ENCODE results near the gene HTR4.
"Not testable (repeated sequence)": the region's sequence is repeated elsewhere in the genome, so short reads cannot be mapped to it uniquely, and the experiment has no call there.

The HTR4 gene

DNA sequence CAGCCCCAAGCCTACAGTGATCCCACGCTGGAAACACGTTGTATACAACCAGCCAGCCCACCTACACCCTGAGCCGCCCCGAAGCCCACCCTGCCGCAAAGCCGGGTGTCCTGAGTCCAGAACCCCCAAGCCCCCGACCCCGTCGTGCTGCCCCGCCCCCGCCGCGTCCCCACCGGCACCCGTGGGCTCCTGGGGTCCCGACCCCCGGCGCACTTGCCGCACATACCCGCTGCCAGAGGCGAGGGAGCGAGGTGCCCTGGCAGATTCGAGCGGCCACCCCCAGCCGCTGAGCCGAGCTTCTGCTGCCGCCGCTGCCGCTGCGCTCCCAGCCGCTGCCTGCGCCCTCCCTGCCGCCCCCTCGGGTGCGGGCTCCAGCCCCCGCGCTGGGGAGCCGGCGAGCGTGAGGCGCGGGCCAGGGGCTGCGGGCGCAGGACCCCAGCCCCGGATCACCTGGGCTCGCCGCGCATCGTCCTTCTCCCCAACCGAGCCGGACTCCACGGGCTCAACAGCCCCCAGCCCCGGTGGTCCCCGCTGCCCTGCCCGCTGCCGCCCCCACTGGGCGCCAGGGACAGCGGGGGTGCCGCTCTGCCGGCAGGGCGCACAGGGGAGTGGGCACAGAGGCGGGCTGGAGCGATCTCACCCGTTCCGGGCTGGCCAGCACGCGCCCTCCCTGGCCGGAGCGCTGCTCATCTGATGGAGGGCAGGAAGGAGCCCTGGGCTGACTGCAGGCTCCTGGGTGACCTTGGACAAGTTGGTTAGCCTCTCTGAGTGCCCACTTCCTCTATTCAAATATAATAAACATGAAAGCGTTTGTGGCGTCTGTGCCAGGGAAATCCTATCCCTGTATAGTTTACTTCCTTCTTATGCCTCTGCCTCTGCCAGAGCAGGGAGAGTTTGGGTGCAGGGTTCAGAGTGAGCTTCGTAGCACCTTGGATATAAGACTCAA lies at the start of gene HTR4:
Gene HTR4 (minus strand): TSS at position 692 of the 946 bp plus-strand sequence. CDS start 17,513 bp downstream, outside the sequence.
- DNase-seq = no peak

DNA sequence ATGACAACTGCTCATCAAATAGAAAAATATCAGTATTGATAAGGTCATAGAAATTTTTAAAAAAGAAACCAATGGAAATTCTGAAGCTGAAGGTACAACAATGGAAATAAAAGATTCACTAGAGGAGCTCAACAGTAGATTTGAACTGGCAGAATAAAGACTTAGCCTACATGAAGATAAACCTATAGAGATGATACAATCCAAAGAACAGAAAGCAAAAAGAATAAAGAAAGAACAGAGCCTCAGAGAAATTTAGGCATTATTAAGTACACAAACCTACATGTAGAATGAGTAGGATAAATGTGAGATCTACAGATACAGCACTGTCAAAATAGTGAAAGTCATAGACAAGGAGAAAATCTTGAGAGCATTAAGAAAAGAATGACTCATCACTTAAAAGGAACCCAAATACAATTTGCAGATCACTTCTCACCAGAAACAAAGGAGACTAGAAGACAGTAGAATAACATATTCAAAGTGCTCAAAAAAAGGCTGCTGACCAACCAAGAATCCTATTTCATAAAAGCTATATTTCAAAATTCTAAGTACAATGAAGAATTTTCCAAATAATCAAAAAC lies 47.8 kb upstream of the HTR4 start:
- no peak for DNase-seq

GRCh38 chr5:148699028-148699427 lies 44.7 kb upstream of the HTR4 start:
- no peak for DNase-seq

- DNase-seq = no peak
Observed at GRCh38 chr5:148697809-148698196, 43.5 kb upstream of the HTR4 start.

DNA sequence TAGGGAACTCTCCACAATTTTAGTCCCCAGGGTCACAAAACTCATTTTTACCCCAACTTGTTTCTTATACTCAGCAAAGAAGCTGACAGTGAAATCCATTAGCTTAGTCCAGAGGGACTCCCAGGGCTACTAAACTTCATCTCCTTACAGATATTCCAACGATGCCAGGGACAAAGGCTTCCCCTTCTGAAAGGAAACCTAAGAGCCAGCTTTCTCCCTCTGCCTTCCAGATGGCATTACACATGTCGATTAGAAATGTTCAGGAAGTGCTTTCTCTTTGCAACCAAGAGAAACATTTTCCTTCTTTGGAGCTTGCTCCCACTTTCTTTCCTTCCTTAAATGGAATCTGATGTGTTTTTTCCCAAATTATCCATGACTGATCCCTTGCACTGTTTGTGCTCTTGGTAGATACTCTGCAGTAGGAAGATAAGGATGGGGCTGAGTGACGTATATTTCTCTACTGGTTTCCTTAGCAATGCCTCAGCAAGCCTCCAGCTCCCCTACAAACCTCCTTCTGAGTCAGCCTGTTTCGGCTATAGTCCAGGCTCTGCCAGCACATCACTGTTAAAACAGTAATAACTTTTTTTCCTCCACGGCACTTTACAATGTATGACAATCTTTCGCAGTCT lies 43.0 kb upstream of the HTR4 start:
- DNase-seq = peak; percentile 3 to 4

DNA sequence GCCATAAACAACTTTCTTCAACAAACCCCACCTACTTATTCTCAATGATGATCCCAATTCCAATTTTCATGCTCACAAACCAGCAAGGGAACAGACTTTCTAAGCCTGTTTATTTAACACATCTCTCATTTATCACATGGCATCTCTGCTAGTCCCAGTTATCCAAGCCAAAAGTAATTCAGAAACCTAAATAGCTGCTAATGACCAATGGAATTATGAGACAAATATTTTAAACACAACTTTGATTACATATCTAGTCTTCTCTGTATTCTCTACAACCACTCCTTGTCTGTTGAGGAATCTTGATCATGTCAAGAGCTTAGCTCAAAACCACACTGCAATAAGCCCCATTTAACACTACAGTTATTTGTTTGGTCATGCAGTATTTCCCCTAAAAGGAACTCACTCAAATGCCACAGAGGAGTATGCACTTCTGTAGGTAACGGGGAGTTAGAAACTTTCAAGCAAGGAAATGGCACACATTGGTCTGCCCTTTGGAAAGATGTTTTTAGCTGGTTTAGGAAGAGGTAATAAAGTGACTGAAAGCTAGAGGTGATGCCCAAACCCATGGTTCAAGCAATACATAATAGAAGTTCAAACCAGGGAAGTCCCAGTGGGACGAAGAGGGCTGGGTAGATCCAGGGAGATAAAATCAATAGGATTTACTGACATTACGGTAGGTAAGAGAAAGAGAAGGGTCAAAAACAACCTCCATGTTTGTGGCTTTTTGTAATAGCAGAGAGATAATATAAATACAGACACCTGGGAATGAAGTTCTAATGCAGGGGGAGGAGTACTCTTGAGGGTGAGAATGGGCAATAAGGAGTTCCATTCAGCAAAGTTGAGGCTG lies 42.1 kb upstream of the HTR4 start:
- no peak for DNase-seq

DNA sequence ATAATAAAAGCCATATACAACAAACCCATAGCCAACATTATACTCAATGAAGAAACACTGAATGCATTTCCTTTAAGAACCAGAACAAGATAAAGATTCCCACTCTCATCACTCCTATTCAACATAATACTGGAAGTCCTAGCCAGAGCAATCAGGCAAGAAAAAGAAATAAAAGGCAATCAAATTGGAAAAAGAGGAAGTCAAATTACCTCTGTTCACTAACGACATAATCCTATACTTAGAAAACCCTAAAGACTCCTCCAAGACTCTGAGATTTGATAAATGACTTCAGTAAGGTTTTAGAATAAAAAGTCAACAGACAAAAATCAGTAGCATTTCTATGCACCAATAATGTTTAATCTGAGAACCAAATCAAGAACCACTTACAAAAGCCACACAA lies 36.6 kb upstream of the HTR4 start:
- no peak for DNase-seq

GRCh38 chr5:148688787-148689186 lies 34.5 kb upstream of the HTR4 start:
- no peak for DNase-seq

DNA sequence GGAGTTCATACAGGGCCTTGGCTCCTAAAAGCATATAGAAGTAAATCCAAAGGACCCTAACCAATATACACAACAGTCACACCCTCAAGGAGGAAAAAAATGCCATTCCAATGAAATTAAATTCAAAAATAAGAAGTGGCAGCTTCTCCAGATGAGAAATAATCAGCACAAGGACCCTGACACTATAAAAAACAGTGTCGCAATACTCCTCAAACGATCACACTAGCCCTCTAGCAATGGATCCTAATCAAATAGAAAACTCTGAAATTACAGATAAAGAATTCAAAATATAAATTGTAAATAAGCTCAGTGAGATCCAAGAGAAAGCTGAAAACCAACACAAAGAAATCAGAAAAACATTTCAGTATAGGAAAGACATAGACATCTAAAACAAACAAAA lies 33.5 kb upstream of the HTR4 start:
- no peak for DNase-seq

DNA sequence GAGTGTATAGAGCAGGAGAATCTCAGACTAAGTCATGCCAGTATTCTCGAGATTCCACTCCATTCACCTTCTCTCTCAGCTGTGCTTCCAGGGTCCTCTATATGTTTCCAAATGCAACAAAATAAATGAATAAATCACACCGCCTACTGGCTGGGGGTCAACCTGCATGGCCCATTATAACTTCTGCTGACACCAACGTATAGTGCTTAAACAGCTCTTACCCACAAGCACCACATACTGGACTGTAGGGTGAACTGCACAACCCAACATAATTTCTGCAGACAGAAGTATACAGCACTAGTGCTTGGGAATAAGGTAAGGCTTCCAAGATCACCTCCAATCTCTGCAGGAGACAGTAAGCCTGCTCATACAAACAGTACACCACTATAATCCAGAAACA lies 33.1 kb upstream of the HTR4 start:
- DNase-seq = peak; percentile 49 to 77

DNA sequence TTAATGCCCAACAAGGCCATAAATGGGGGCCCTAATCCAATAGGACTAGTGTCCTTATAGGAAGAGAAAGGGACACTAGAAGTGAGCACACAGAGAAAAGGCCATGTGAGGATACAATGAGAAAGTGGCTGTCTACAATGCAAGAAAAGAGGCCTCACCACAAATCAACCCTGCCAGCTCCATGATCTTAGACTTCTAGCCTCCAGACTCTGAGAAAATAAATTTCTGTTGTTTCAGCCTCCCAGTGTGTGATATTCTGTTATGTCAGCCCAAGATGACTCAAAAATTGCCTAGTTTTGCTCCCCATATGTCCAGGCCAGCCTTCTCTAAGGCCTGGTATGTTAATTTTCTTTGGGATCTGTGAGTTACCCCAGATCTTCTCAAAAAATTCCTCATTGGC lies 32.3 kb upstream of the HTR4 start:
- no peak for DNase-seq

- no peak for DNase-seq
Observed at GRCh38 chr5:148685520-148686134, 31.3 kb upstream of the HTR4 start.

- DNase-seq = no peak
Observed at GRCh38 chr5:148684528-148684927, 30.2 kb upstream of the HTR4 start.

DNA sequence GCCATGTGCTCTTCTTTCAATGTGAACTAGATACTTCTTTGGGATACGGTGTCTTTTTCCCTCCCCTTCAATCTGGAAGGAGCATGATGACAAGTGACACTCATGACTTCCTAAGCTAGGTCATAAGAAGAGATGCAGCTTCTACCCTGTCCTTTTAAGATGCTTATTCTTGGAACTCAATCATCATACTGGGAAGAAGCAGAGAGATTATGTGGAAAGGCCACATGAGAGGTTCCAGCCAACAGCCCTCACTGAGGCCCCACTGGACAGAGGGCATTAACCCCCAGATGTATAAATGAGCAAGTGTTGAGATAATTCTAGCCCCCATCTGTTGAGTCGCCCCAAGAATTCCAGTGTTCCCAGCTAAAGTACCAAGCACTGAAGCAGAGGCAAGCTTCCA lies 29.3 kb upstream of the HTR4 start:
- no peak for DNase-seq

DNA sequence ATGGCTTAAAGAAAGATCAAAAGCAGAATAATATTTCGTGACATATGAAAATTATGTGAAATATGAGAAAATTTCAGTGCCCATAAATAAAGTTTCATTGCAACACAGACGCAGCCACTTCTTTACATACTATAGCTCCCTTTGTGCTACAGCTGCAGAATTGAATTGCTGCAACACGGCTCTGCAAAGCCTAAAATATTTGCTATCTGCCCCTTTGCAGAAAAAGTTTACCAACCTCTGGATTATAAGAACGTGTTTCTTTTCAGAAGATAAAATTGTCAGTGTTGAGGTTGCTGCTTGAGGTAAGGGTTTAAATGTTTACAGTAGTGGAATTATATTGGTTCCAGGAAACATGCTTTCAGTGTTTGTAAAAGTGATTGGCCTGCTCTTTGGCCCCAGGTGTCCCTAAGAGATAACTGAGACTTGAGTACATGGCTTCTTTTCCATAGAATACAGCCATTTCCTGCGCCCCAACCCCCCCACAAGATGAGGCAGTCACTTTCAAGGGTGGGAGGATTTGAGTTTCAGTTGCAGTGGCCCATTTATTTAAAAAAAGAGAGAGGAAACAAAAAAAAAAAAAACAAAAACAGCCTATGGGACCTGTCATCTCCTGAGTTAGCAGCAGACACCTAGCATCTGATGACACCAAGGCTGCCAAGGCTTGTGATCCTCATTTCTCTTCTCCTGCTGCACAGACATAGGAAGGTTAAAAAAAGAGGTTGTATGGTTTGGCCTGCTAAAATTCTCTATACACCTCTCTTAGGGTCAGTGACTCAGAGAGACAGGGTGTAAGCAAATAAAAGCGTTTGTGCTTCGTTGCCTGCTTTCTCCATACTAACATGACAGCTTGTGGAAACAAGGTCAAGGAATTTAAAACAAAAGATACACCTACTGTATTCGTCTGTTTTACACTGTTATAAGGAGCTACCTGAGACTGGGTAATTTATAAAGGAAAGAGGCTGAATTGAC lies 28.0 kb upstream of the HTR4 start:
- DNase-seq = no peak

DNA sequence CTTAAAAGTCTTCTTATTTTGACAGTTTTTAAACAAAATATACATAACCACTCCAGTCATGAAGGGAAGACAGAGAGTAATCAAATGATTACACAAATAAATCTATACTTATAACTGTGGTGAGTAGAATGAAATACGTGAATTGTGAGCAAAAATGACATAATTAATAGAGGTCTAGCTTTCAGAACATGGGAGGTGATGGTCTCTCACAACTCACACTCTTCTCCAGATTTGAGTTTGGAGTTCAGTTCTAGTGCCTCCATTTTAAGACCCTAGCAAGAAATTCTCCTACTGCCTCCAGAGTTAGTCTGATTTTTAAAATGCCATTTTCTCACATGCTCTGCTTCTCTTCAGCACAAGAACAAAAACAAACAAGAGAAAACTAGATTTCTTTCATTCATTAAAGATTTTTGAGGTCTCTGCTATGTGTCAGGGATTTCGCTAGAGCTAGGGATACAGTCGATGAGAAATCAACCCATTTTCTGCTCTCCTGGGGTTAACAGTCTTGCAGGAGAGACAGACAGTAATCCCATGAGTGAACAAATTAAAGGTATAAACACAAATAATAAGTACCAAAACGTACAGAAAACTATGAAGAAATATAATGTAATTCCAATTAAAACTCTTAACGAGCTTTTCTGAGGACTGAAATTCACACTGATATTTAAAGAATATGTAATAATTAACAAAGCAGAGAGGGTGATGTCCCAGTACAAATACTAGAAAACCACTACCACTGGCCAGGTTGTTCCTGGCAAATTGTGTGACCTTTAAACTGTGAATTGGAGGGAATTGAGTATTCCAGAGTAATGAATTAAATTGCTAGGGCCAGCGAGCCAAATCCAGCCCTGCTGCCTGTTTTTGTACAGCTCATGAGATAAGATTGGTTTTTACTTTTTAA lies 27.1 kb upstream of the HTR4 start:
- DNase-seq = no peak

GRCh38 chr5:148673704-148674103 lies 19.4 kb upstream of the HTR4 start:
- DNase-seq = not testable (repeated sequence)

DNA sequence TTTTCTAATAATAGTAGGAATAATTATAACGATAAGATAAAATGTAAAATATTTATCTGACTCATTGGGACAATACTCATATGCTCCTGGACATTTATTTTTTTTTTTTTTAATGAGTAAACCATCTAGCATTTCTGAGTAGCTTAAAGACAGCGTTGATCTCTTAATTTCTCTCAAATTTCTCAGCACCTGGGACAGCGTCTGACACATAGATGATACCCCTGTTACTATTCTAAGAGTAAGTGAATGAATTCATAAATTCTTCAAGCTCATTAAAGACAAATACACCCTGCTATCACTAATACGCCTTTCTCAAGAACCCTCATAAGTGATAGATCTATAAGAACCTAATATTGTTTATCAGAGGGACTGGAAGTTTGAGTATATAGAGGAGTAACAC lies 12.0 kb upstream of the HTR4 start:
- no peak for DNase-seq

GRCh38 chr5:148665431-148665830 lies 11.1 kb upstream of the HTR4 start:
- DNase-seq = no peak

- DNase-seq = no peak
Observed at GRCh38 chr5:148663509-148663908, 9.2 kb upstream of the HTR4 start.

Data from NCI-H524 (cell line).